Measurements from ENCODE around the gene TSC22D3.

The TSC22D3 gene

DNA sequence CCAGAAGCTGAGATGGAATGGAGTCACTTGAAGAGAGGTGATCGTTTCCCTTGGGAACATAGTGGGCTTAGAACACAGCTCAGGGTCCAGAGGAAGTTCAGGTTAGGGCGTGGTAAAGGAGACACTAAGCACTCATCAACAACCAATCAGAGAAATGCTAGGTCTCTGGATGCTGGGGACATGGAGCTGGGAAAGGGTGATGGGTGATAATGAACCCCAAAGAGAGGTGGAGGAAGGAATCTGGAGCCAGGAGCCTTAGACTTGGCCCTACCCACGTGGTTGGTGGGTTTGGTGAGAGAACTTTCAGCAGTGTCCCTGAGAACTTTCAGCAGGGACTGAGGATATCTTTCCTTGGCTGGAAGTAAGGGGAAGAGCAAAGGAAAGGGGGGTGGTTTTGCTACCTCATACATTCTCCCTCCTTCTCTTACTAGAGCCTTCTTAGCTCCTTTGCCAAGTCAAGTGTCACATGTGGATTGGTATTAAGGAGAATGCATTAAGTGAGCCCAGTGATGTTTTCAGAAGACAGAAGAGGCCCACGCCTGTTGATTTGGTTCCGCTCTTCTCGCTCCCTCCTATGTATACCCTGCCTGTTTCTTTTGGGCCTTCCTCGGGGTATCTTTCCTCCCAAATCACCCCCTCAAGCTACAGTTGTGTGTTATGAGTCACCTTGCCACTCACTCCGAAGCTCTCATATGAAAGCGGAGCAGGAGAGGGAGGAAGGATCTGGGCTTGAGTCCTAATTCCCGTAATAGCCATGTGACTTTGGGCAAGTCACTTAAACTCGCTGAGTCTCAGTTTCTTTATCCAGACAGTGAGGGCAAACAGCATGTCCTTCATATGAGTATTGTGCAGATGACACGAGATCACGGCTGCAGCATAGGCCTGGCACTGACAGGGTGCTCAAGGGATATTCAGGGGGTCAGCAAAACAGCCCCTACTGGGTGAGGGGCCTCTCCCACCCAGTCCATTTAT, 63.1 kb downstream of the TSC22D3 start:
- no peaks in the 10 kb centered on the region for H3K27me3 Mint-ChIP-seq
- H3K4me1 Mint-ChIP-seq = peaks cover 62% of the 10 kb centered on the region
- peak overlapping the region; percentile 92 for H3K27ac Mint-ChIP-seq
- no peaks in the 10 kb centered on the region for H3K9me3 Mint-ChIP-seq
- H3K4me3 Mint-ChIP-seq = peak overlapping the region; percentile 19
- H3K36me3 Mint-ChIP-seq = peaks cover 5% of the 10 kb centered on the region

DNA sequence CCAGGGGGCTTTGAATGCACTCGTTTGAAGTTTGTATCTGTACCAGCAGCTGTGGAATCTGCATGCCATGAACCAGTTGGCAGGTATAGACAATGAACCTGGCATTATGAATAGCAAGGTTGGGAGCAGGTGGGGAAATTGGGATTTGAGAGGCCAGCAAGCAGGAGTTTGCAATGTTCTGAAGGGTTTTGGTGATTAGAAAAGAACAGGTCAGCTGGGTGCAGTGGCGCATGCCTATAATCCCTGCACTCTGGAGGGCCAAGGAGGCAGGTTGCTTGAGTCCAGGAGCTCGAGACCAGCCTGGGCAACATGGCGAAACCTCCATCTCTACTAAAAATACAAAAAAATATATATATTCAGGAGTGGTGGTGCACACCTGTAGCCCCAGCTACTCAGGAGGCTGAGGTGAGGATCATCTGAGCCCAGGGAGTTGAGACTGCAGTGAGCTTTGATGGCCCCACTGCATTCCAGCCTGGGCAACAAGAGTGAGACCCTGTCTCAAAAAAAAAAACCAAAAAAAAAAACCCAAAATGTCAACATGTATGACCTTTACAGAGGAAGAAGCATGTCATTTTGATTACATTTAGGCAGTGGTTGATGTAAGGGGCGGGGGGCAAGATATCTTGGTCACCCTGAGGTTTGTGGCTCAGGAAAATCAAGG, 63.9 kb downstream of the TSC22D3 start:
- H3K4me3 Mint-ChIP-seq = peak overlapping the region; percentile 83
- H3K36me3 Mint-ChIP-seq = peaks cover 5% of the 10 kb centered on the region
- peak overlapping the region; percentile 96 for H3K27ac Mint-ChIP-seq
- no peaks in the 10 kb centered on the region for H3K27me3 Mint-ChIP-seq
- peaks cover 62% of the 10 kb centered on the region for H3K4me1 Mint-ChIP-seq
- H3K9me3 Mint-ChIP-seq = no peaks in the 10 kb centered on the region

DNA sequence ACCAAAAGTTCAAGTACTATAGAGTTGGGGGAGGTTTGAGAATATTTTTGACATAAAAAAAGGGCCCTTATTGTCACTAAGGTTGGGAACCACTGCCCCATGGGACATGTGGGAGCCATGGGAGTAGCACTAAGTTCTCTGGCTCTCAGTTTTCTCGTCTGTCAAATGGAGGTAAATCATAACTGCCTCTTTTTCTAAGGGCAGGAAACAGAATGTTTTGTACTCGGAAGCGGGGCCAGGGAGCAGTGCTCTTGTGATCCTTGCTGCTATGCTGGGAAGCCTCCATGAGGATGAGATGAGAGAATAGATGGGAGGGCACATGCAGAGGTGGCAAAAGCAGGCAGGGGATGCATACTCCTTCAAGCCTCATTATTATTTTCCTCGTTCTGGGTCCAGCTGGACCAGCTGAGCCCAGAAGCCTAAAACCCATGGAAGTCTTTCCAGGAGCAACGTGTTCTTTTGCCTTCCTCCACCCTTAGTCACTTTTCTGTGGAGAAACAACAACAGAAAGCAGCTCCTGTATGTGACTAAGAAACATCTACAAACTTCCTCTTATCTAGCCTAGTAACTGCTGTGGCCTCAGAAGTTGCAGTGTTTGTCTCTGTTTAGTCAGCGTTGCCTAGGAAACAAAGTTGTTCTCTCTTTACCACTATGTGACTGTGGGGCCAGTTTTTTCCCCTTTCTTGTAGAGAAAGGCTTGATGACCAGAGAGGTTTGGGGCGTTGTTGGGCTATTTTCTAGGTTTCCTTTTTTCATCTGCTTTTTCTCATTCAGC, 64.8 kb downstream of the TSC22D3 start:
- Mint-ChIP-seq H3K4me1 (peaks cover 66% of the 10 kb centered on the region), H3K27ac (peak overlapping the region; percentile 96), H3K36me3 (peaks cover 3% of the 10 kb centered on the region), H3K9me3 (no peaks in the 10 kb centered on the region), H3K4me3 (peak overlapping the region; percentile 83), H3K27me3 (no peaks in the 10 kb centered on the region)

DNA sequence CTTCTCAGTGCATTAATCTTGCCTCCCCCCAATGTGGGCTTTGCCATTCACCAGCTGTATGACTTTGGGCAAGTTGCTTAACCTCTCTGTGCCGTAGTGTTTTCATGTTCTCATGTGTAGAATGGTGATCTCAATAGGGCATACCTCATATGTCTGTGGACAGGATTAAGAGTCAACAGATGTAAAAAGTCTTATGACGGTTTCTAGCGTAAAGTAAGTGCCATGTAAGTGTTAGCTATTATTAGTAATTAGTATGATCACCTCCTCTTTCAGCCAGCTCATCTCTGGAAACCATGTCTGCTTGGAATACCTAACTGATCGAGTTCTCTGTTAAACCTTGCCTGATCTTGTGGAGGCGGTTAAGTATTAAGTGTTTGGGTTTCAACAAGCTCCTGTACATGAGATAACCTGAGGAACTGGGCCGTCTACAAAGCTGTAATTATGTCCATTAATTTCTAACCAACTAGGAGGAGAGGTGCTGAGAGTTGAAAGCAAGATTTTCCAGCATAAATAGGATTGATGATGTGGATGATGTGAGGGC, 66.3 kb downstream of the TSC22D3 start:
- Mint-ChIP-seq H3K36me3 (no peaks in the 10 kb centered on the region), H3K9me3 (no peaks in the 10 kb centered on the region), H3K27ac (no peak overlapping the region), H3K27me3 (no peaks in the 10 kb centered on the region), H3K4me3 (no peak overlapping the region), H3K4me1 (peaks cover 54% of the 10 kb centered on the region)

DNA sequence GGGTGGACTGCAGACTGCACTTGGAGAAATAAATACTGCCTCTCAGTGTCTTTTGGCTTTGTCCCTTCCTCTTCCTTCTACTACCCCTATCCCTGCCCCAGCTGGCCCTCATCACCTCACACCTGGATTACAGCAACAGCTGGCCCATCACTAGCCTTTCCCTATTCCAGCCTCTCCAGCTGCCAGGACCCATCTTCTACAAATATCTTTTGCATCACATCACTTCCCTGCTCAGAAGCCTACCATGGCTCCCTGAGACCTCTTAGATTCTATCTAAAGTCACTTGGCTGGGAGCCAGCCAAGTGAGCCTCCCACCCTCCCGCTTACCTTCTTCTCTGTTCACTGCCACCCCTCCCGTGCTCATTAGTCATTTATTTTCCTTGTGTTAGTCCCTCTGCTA, 66.8 kb downstream of the TSC22D3 start:
- Mint-ChIP-seq H3K27me3 (no peaks in the 10 kb centered on the region), H3K27ac (no peak overlapping the region), H3K4me3 (no peak overlapping the region), H3K9me3 (no peaks in the 10 kb centered on the region), H3K36me3 (no peaks in the 10 kb centered on the region), H3K4me1 (peaks cover 53% of the 10 kb centered on the region)

DNA sequence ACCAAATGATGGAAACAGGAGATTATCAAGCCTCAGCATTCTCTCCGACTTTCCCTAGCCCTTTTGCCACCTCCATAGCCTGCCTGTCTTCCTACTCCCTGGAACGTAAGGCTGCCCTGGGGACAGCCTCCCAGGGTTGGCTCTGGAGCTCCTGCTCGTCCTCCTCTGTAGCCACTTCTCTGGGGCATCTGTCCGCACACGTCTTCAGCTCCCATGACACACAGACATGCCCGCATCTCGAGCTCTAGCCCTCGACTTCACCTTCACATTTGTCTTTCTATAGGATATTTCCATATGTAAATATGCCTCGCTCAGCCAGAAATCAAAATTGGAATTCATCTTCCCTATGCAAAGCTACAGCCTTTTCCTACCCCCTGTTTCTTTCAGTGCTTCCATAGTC, 67.7 kb downstream of the TSC22D3 start:
- peaks cover 46% of the 10 kb centered on the region for H3K4me1 Mint-ChIP-seq
- H3K36me3 Mint-ChIP-seq = no peaks in the 10 kb centered on the region
- no peak overlapping the region for H3K4me3 Mint-ChIP-seq
- no peak overlapping the region for H3K27ac Mint-ChIP-seq
- no peaks in the 10 kb centered on the region for H3K27me3 Mint-ChIP-seq
- H3K9me3 Mint-ChIP-seq = no peaks in the 10 kb centered on the region

DNA sequence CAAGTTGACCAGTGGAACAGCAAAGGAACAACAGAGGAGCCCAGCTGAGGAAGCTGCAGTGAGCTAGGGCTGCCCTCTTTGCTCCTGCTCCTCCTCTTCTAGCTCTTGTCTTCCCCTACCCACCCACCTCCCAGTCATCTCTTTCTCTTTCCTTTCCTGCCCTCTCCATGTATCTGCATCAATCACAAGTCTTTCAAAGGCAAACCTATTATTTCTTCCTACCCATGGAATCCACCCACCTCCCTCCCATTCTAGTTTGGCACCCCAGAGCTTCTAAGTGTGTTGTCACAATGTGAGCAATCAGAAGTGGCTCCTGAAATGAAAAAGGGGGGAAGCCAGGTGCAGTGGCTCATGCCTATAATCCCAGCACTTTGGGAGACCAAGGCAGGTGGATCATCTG, 69.3 kb downstream of the TSC22D3 start:
- no peaks in the 10 kb centered on the region for H3K9me3 Mint-ChIP-seq
- H3K36me3 Mint-ChIP-seq = no peaks in the 10 kb centered on the region
- no peak overlapping the region for H3K4me3 Mint-ChIP-seq
- no peaks in the 10 kb centered on the region for H3K27me3 Mint-ChIP-seq
- no peak overlapping the region for H3K27ac Mint-ChIP-seq
- H3K4me1 Mint-ChIP-seq = peaks cover 37% of the 10 kb centered on the region

DNA sequence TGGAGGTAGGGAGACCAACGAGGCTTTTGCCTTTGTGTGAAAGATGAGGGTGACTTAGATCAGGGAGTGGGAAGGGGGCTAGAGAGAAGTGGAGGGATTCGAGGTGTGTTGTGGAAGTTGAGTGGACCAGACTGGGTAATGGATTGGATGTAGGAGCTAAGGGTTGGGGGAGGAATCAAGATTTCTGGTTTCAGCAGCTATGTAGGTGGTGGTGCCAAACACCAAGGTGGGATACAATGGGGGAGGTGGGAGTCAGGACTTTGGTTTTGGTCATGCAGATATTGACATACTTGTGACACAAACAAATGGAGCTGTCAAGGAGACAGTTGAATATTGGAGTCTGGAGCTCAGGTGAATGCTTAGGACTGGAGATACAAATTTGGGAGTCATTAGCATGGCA, 71.0 kb downstream of the TSC22D3 start:
- Mint-ChIP-seq H3K9me3 (no peaks in the 10 kb centered on the region), H3K36me3 (no peaks in the 10 kb centered on the region), H3K4me3 (no peak overlapping the region), H3K4me1 (peaks cover 34% of the 10 kb centered on the region), H3K27ac (no peak overlapping the region), H3K27me3 (no peaks in the 10 kb centered on the region)

DNA sequence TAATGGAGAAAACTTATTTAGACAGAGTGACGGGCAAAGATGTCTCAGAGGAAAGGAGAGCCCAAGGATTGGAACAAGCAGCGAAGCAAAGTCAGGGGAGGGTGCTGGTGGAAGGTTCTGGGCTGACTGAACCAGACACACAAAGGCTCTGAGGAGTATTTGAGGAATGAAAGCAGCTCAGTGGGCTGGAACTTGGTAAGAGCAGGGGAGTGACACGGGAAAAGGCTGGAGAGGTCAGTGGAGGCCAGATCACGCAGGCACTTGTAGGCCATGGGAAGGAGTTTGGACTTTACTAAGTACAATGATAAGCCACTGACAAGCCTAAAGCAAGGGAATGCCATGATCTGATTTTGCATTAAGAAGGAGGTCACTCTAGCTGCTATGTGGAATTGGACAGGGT, 71.4 kb downstream of the TSC22D3 start:
- Mint-ChIP-seq H3K36me3 (no peaks in the 10 kb centered on the region), H3K27ac (no peak overlapping the region), H3K27me3 (no peaks in the 10 kb centered on the region), H3K4me3 (no peak overlapping the region), H3K9me3 (no peaks in the 10 kb centered on the region), H3K4me1 (peaks cover 34% of the 10 kb centered on the region)

DNA sequence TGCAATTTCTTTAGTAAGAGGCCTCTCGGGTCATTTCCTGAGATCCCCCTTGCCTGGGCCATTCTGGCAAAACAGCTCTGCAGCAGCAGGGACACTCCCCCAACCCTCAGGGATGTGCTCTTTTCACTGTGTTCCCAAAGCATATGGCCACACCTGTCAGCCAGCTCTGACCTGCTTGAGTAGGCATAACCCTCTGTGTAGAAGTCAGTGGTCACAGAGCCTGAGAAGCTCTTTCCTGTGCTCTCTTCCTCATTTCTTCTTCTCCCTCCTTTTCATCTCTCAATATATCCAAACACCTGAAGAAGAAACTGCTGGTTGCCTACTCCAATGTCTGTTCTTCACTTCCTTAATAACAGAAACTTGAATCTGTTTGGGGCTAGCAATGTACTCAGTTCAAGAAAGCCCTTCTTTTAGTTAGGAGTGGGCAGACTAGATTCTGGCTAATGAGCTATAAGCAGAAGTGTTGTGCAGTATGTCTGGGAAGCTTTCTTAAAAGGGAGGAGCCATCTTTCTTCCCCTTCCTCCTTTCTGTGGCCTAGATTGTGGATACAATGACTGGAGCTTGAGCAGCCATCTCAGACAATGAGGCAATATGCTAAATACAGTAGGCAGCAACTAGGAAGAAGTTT, 74.0 kb downstream of the TSC22D3 start:
- no peaks in the 10 kb centered on the region for H3K27me3 Mint-ChIP-seq
- peaks cover 21% of the 10 kb centered on the region for H3K4me1 Mint-ChIP-seq
- no peaks in the 10 kb centered on the region for H3K9me3 Mint-ChIP-seq
- H3K36me3 Mint-ChIP-seq = no peaks in the 10 kb centered on the region
- H3K27ac Mint-ChIP-seq = no peak overlapping the region
- H3K4me3 Mint-ChIP-seq = no peak overlapping the region

DNA sequence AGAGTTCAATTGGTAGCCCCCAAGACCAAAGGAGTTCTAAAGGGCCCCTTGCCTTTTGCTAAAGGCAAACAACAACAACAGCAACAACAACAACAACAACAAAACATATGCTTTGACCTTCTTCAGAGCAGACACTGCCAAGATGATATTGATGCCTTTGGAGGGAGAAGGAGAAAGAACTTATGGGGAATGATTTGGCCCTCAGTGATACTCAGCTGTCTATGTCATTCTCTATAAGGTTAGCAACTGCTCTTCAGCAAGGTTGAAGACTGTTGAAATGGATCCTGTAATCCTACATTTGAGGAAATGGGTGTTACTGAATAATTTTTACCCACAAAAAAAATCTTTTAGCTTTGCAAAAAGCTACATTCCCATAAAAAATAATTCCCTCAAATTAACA, 74.8 kb downstream of the TSC22D3 start:
- no peak overlapping the region for H3K27ac Mint-ChIP-seq

DNA sequence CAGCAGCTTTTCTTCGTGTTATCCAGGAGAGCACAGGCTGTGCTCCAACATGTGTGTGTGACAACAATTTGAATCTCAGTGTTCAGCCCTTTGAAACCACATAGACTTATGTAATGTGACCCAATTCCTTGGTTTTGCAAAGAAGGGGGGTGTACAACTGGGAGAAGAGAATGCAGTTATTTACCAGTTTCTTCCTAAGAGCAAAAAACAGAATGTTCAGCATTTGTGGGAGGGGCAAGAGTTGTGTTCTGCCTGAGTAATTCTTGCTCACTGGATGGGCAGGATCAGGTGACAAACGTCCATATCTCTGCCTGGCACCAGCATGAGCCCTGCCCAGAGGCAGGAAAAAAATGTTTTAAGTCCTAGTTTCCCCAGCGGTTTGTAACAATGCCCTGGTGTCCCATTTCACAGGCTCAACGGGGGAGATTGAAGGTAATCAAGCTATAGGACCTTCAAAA, 75.2 kb downstream of the TSC22D3 start:
- no peaks in the 10 kb centered on the region for H3K9me3 Mint-ChIP-seq
- H3K36me3 Mint-ChIP-seq = no peaks in the 10 kb centered on the region
- no peaks in the 10 kb centered on the region for H3K27me3 Mint-ChIP-seq
- H3K4me3 Mint-ChIP-seq = no peak overlapping the region
- H3K27ac Mint-ChIP-seq = no peak overlapping the region
- H3K4me1 Mint-ChIP-seq = peaks cover 18% of the 10 kb centered on the region

More for the DNA sequence above, 74.8 kb downstream of the TSC22D3 start:
- H3K4me3 Mint-ChIP-seq = no peak overlapping the region
- H3K4me1 Mint-ChIP-seq = peaks cover 18% of the 10 kb centered on the region
- H3K9me3 Mint-ChIP-seq = no peaks in the 10 kb centered on the region
- H3K36me3 Mint-ChIP-seq = no peaks in the 10 kb centered on the region
- H3K27me3 Mint-ChIP-seq = no peaks in the 10 kb centered on the region

DNA sequence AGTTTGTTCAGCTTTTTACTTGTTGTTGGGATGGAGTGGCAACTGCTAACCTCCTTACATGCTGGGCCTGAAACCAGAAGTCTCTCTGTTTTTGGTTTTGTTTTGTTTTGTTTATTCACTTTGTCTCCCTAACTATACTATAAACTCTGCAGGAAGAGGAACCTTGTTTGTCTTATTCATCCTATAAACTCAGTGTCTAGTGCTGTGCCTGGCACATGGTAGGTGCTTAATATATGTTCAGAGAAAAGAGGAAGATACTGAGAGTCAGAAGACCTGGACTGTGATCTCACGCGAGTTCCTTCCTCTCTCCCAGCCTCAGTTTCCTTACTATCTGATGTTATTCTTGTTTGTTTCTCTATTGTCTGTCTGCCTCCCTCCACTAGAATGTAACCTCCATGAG, 76.0 kb downstream of the TSC22D3 start:
- peaks cover 18% of the 10 kb centered on the region for H3K4me1 Mint-ChIP-seq
- H3K9me3 Mint-ChIP-seq = no peaks in the 10 kb centered on the region
- H3K4me3 Mint-ChIP-seq = no peak overlapping the region
- H3K27me3 Mint-ChIP-seq = no peaks in the 10 kb centered on the region
- H3K36me3 Mint-ChIP-seq = no peaks in the 10 kb centered on the region
- H3K27ac Mint-ChIP-seq = no peak overlapping the region

DNA sequence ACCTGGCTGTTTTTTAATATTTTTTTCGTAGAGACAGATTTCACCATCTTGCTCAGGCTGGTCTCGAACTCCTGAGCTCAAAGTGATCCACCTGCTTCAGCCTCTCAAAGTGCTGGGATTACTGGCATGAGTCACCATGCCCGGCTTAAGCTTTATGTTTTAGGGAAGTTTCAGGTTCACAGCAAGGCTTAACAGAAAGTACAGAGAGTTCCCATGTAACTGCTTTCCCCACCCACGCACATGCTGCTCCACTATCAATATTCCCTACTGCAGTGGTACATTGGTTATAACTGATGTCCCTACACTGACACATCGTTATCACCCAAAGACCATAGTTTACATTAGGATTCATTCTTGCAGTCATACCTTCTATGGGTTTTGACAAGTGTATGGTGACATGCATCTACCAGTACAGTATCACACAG, 84.6 kb downstream of the TSC22D3 start:
- Mint-ChIP-seq H3K27me3 (no peaks in the 10 kb centered on the region), H3K4me3 (no peak overlapping the region), H3K36me3 (no peaks in the 10 kb centered on the region), H3K27ac (no peak overlapping the region), H3K9me3 (no peaks in the 10 kb centered on the region), H3K4me1 (peaks cover 15% of the 10 kb centered on the region)

DNA sequence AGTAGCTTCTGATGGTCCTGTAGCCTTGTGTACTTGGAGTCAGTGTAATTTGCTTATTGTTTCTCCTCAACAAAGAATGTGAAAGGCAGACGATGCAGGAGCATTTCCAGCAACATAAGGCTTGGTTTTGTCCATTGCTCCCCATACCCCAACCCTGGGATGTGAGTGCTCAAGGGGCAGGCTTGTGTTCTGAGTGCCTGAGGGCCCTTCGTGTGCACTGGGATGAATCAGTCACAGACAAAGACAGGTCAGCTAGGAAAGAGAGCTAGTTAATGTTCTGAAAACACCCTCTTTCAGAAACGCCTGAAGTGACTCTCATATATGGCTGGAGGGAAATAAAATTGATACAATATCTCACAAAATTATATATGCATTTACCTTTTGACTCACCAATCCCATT, 88.1 kb downstream of the TSC22D3 start:
- Mint-ChIP-seq H3K9me3 (no peaks in the 10 kb centered on the region), H3K36me3 (no peaks in the 10 kb centered on the region), H3K4me3 (no peak overlapping the region), H3K4me1 (peaks cover 34% of the 10 kb centered on the region), H3K27ac (no peak overlapping the region), H3K27me3 (no peaks in the 10 kb centered on the region)
